ENCODE results near the gene FMN2. TPM values are rescaled to one million over a fixed set of nuclear protein-coding genes. Genes with fewer than 3 reads are reported as not detected.

The FMN2 gene

GRCh38 chr1:240524356-240525069 is 432.8 kb downstream of the FMN2 start:
- no peak overlapping the region for H2BK5ac ChIP-seq (ENCODE audit: low read length)
- no peaks in the 10 kb centered on the region for H3K79me1 ChIP-seq (ENCODE audit: low read length)
- no peak overlapping the region for H3K27ac ChIP-seq (ENCODE audit: low read depth, low read length)
- no peak overlapping the region for H3K9ac ChIP-seq (ENCODE audit: low read length)
- no peak overlapping the region for H3K4ac ChIP-seq (ENCODE audit: low read depth, low read length)
- no peaks in the 10 kb centered on the region for H3K4me1 ChIP-seq (ENCODE audit: control insufficient read depth, low read depth, low read length)
- H2AK5ac ChIP-seq (ENCODE audit: low read length), result no peak overlapping the region
- DNase-seq, result no peak
- no peak overlapping the region for H3K18ac ChIP-seq (ENCODE audit: low read length)
- no peak overlapping the region for H3K4me3 ChIP-seq (ENCODE audit: low read length)
- H4K8ac ChIP-seq (ENCODE audit: low read depth, low read length), result no peak overlapping the region
- H3K23ac ChIP-seq (ENCODE audit: low read length), result no peak overlapping the region
- no peaks in the 10 kb centered on the region for H3K79me2 ChIP-seq (ENCODE audit: control insufficient read depth, insufficient read depth, low read length)
- H4K5ac ChIP-seq (ENCODE audit: low read length), result no peak overlapping the region
- H2BK120ac ChIP-seq (ENCODE audit: low read depth, low read length), result no peak overlapping the region
- no peak overlapping the region for H3K4me2 ChIP-seq (ENCODE audit: low read length)
- no peak overlapping the region for H2BK15ac ChIP-seq (replicated peaks; ENCODE audit: low read depth)
- WGBS (ENCODE audit: extremely low coverage, insufficient coverage, low lambda C conversion rate), result no CpG with 5 or more reads among the region's 4 CpGs
- no peaks in the 10 kb centered on the region for H3K27me3 ChIP-seq (ENCODE audit: insufficient read depth, low read length, poor library complexity)
- H3K56ac ChIP-seq (ENCODE audit: low read length), result no peak overlapping the region
- no peaks in the 10 kb centered on the region for H3K36me3 ChIP-seq (ENCODE audit: control insufficient read depth, insufficient read depth, low read length)

Small RNAs within 50 kb of the gene (small RNA-seq; reads per million reads assigned to genes)
- not detected for gene RF00019 (ENCODE audit: insufficient read depth)

Measured in mesendoderm (in vitro differentiated cells).